KOPT-K1 (cell line): ENCODE measurements around the gene TMEM150A.

ENCODE experiments used
- H3K27ac ChIP-seq: fragments of 200-600 bp; sonication (generic); 2 replicates; pipeline ENCODE4 v1.5.1; 2016; ENCODE audit warnings: antibody characterized with exemption, mild to moderate bottlenecking, low read depth, low read length; ENCODE audit not compliant: poor library complexity, severe bottlenecking
- H3K36me3 ChIP-seq: fragments of 200-600 bp; sonication (generic); 2 replicates; pipeline ENCODE4 v1.5.1; 2017; ENCODE audit warnings: antibody characterized with exemption, mild to moderate bottlenecking, low read length, moderate library complexity; ENCODE audit not compliant: insufficient read depth
- H3K9me3 ChIP-seq: fragments of 200-600 bp; sonication (generic); 2 replicates; pipeline ENCODE4 v1.5.1; 2017; ENCODE audit warnings: antibody characterized with exemption, low read length, mild to moderate bottlenecking; ENCODE audit not compliant: insufficient read depth, poor library complexity, severe bottlenecking

Gene TMEM150A

GRCh38 chr2:85602476-85603234 is at the start of gene TMEM150A:
Gene TMEM150A, minus strand, starts transcription at chr2:85602698. Its CDS starts 750 bp downstream, at chr2:85601948.
- H3K36me3 ChIP-seq = peaks cover 28% of the 10 kb centered on the region
- no peaks in the 10 kb centered on the region for H3K9me3 ChIP-seq
- H3K27ac ChIP-seq = no peak within 1 kb of the TSS

- Histone ChIP-seq H3K36me3 (peaks cover 92% of the 10 kb centered on the region), H3K9me3 (no peaks in the 10 kb centered on the region), H3K27ac (no peak overlapping the region)
These were observed 49.6 kb upstream of the TMEM150A start for GRCh38 chr2:85652056-85652455.

- H3K27ac ChIP-seq = no peak overlapping the region
These were observed 48.6 kb upstream of the TMEM150A start for GRCh38 chr2:85651097-85651496.

GRCh38 chr2:85650456-85650855 is 48.0 kb upstream of the TMEM150A start:
- no peak overlapping the region for H3K27ac ChIP-seq
- peaks cover 95% of the 10 kb centered on the region for H3K36me3 ChIP-seq
- H3K9me3 ChIP-seq = no peaks in the 10 kb centered on the region

More at GRCh38 chr2:85651097-85651496, 48.6 kb upstream of the TMEM150A start:
- H3K36me3 ChIP-seq = peaks cover 92% of the 10 kb centered on the region
- no peaks in the 10 kb centered on the region for H3K9me3 ChIP-seq

GRCh38 chr2:85649201-85650190 is 47.0 kb upstream of the TMEM150A start:
- H3K27ac ChIP-seq = no peak overlapping the region
- peaks cover 98% of the 10 kb centered on the region for H3K36me3 ChIP-seq

GRCh38 chr2:85648619-85649018 is 46.1 kb upstream of the TMEM150A start:
- H3K27ac ChIP-seq = no peak overlapping the region
- H3K36me3 ChIP-seq = peaks cover 98% of the 10 kb centered on the region
- H3K9me3 ChIP-seq = no peaks in the 10 kb centered on the region

More at GRCh38 chr2:85649201-85650190, 47.0 kb upstream of the TMEM150A start:
- no peaks in the 10 kb centered on the region for H3K9me3 ChIP-seq

- Histone ChIP-seq H3K9me3 (no peaks in the 10 kb centered on the region), H3K36me3 (peaks cover 100% of the 10 kb centered on the region), H3K27ac (no peak overlapping the region)
These were observed 45.5 kb upstream of the TMEM150A start for GRCh38 chr2:85647823-85648526.

GRCh38 chr2:85646166-85646565 is 43.7 kb upstream of the TMEM150A start:
- Histone ChIP-seq H3K27ac (no peak overlapping the region), H3K9me3 (no peaks in the 10 kb centered on the region), H3K36me3 (peaks cover 100% of the 10 kb centered on the region)

GRCh38 chr2:85644909-85645308 is 42.4 kb upstream of the TMEM150A start:
- H3K27ac ChIP-seq = no peak overlapping the region
- H3K9me3 ChIP-seq = no peaks in the 10 kb centered on the region
- H3K36me3 ChIP-seq = peaks cover 100% of the 10 kb centered on the region

GRCh38 chr2:85642725-85643124 is 40.2 kb upstream of the TMEM150A start:
- H3K36me3 ChIP-seq = peaks cover 100% of the 10 kb centered on the region
- no peaks in the 10 kb centered on the region for H3K9me3 ChIP-seq
- H3K27ac ChIP-seq = no peak overlapping the region

- peaks cover 100% of the 10 kb centered on the region for H3K36me3 ChIP-seq
- no peaks in the 10 kb centered on the region for H3K9me3 ChIP-seq
- H3K27ac ChIP-seq = no peak overlapping the region
These were observed 33.1 kb upstream of the TMEM150A start for GRCh38 chr2:85635636-85636035.

GRCh38 chr2:85635011-85635410 is 32.5 kb upstream of the TMEM150A start:
- Histone ChIP-seq H3K9me3 (no peaks in the 10 kb centered on the region), H3K27ac (no peak overlapping the region), H3K36me3 (peaks cover 100% of the 10 kb centered on the region)

- no peak overlapping the region for H3K27ac ChIP-seq
- peaks cover 100% of the 10 kb centered on the region for H3K36me3 ChIP-seq
- H3K9me3 ChIP-seq = no peaks in the 10 kb centered on the region
These were observed 28.8 kb upstream of the TMEM150A start for GRCh38 chr2:85631316-85631715.

- Histone ChIP-seq H3K36me3 (peaks cover 100% of the 10 kb centered on the region), H3K9me3 (no peaks in the 10 kb centered on the region), H3K27ac (no peak overlapping the region)
These were observed 26.2 kb upstream of the TMEM150A start for GRCh38 chr2:85628658-85629057.

- Histone ChIP-seq H3K36me3 (peaks cover 100% of the 10 kb centered on the region), H3K9me3 (no peaks in the 10 kb centered on the region), H3K27ac (no peak overlapping the region)
These were observed 21.5 kb upstream of the TMEM150A start for GRCh38 chr2:85623991-85624390.
